Fibroblast of lung (primary cell): ENCODE data around the gene CCDC92B. TPM values are rescaled to one million over a fixed set of nuclear protein-coding genes. Genes with fewer than 3 reads are reported as not detected.
"Not testable (repeated sequence)": the region's sequence is repeated elsewhere in the genome, so short reads cannot be mapped to it uniquely, and the experiment has no call there.

Source experiments
- DNase-seq, 2 donors: peaks; one replicate each; pipeline versions ENCODE4 v3.0.0 to v3.0.0-alpha.2; 2010; ENCODE audit warnings: low read depth in 2 of 2
- H2AFZ ChIP-seq: 2 replicates; pipeline ENCODE4 v1.5.1; 2012; ENCODE audit warnings: low read length, control low read depth, inconsistent platforms
- H3K27ac ChIP-seq: 2 replicates; pipeline ENCODE4 v1.5.1; 2011; ENCODE audit warnings: low read length, control low read depth; ENCODE audit not compliant: insufficient read depth
- H3K27me3 ChIP-seq: 2 replicates; pipeline ENCODE4 v1.5.1; 2011; ENCODE audit warnings: mild to moderate bottlenecking, low read length; ENCODE audit not compliant: control insufficient read depth, insufficient read depth
- H3K36me3 ChIP-seq: 2 replicates; pipeline ENCODE4 v1.5.1; 2011; ENCODE audit warnings: low read length; ENCODE audit not compliant: control insufficient read depth, insufficient read depth
- H3K4me1 ChIP-seq: 2 replicates; pipeline ENCODE4 v1.5.1; 2011; ENCODE audit warnings: low read length; ENCODE audit not compliant: control insufficient read depth, insufficient read depth; ENCODE audit errors: extremely low read depth
- H3K4me2 ChIP-seq: 2 replicates; pipeline ENCODE4 v1.5.1; 2011; ENCODE audit warnings: low read length, control low read depth; ENCODE audit not compliant: insufficient read depth; ENCODE audit errors: extremely low read depth
- H3K4me3 ChIP-seq, 4 experiments: fragments of 200-600 bp in 1 of 4; sonication (generic) in 1 of 4; replicated peaks in 1 of 4; 2 replicates each; pipeline ENCODE4 v1.5.1; 2011 to 2016; ENCODE audit warnings: low read length in 4 of 4, low read depth in 3 of 4, mild to moderate bottlenecking in 3 of 4, control low read depth in 2 of 4, inconsistent platforms in 1 of 4, mixed read lengths in 1 of 4; ENCODE audit not compliant: insufficient read depth in 1 of 4; ENCODE audit errors: control extremely low read depth in 1 of 4
- H3K79me2 ChIP-seq: 2 replicates; pipeline ENCODE4 v1.5.1; 2012; ENCODE audit warnings: mild to moderate bottlenecking, low read length, inconsistent platforms; ENCODE audit not compliant: control insufficient read depth, insufficient read depth
- H3K9ac ChIP-seq: 2 replicates; pipeline ENCODE4 v1.5.1; 2011; ENCODE audit warnings: mild to moderate bottlenecking, low read length, control low read depth; ENCODE audit not compliant: insufficient read depth
- H3K9me3 ChIP-seq: 2 replicates; pipeline ENCODE4 v1.5.1; 2012; ENCODE audit warnings: low read depth, low read length; ENCODE audit not compliant: control insufficient read depth, insufficient read depth
- H4K20me1 ChIP-seq: 2 replicates; pipeline ENCODE4 v1.5.1; 2011; ENCODE audit warnings: low read length; ENCODE audit not compliant: control insufficient read depth, insufficient read depth; ENCODE audit errors: extremely low read depth
- CTCF ChIP-seq, 2 donors: IDR thresholded peaks in 1 of 2; conservative IDR thresholded peaks in 1 of 2; 1 replicate in 1 of 2; 2 replicates in 1 of 2; pipeline ENCODE4 v1.5.1; 2011 to 2012; ENCODE audit warnings: low read length in 2 of 2, control low read depth in 1 of 2, inconsistent platforms in 1 of 2, low read depth in 1 of 2, mild to moderate bottlenecking in 1 of 2
- EZH2 ChIP-seq: IDR thresholded peaks from 2 replicates; pipeline ENCODE4 v1.5.1; 2012; ENCODE audit warnings: low read length, control low read depth, mild to moderate bottlenecking; ENCODE audit errors: missing control alignments
- polyA plus RNA-seq, 2 donors: library from polyadenylated mRNA; depleted of rRNA in 1 of 2; stranded (reverse) in 1 of 2; unstranded in 1 of 2; fragments of >200 nt; gene quantifications; 2 replicates each; pipeline ENCODE4 v1.2.1, GENCODE V29; 2011 to 2012; ENCODE audit warnings: missing spikeins in 1 of 2
- total RNA-seq: library from RNA; depleted of rRNA; stranded (reverse); fragments of >200 nt; gene quantifications from 2 replicates; pipeline ENCODE4 v1.2.1, GENCODE V29; 2014

CCDC92B gene
- total and polyA plus RNA-seq, 2 donors (not counting 1 experiment from before 2014, with no cell fraction given): not detected

GRCh38 chr17:2784864-2785263, 35.4 kb upstream of the CCDC92B start:
- Histone ChIP-seq H3K4me3 (no peak overlapping the region), H3K79me2 (no peaks in the 10 kb centered on the region), H2AFZ (no peak overlapping the region), H3K27me3 (no peaks in the 10 kb centered on the region), H4K20me1 (no peaks in the 10 kb centered on the region), H3K4me1 (no peaks in the 10 kb centered on the region), H3K9me3 (no peaks in the 10 kb centered on the region), H3K9ac (no peak overlapping the region), H3K36me3 (no peaks in the 10 kb centered on the region), H3K4me2 (no peak overlapping the region), H3K27ac (no peak overlapping the region)
- no peak for DNase-seq
- TF ChIP-seq CTCF (conservative IDR thresholded peaks at IDR 0.05 in 1 of 2, IDR thresholded peaks at IDR 0.05 in 1 of 2; ENCODE audit: low read depth in 1 of 2, low read length in 2 of 2) (no peak), EZH2 (no peak)

GRCh38 chr17:2783310-2784030, 34.0 kb upstream of the CCDC92B start:
- H3K4me3 ChIP-seq: no peak overlapping the region
- no peak overlapping the region for H2AFZ ChIP-seq
- H3K9ac ChIP-seq: no peak overlapping the region
- no peaks in the 10 kb centered on the region for H3K27me3 ChIP-seq
- H3K4me1 ChIP-seq: no peaks in the 10 kb centered on the region
- no peaks in the 10 kb centered on the region for H3K79me2 ChIP-seq
- no peak for DNase-seq
- H3K27ac ChIP-seq: no peak overlapping the region
- H3K9me3 ChIP-seq: no peaks in the 10 kb centered on the region
- H3K36me3 ChIP-seq: no peaks in the 10 kb centered on the region
- no peak for TF ChIP-seq EZH2
- TF ChIP-seq CTCF (conservative IDR thresholded peaks at IDR 0.05 in 1 of 2, IDR thresholded peaks at IDR 0.05 in 1 of 2; ENCODE audit: low read depth in 1 of 2, low read length in 2 of 2): no peak
- no peak overlapping the region for H3K4me2 ChIP-seq
- H4K20me1 ChIP-seq: no peaks in the 10 kb centered on the region

- Histone ChIP-seq H2AFZ (no peak overlapping the region), H3K27ac (no peak overlapping the region), H3K9ac (no peak overlapping the region), H3K9me3 (no peaks in the 10 kb centered on the region), H3K36me3 (no peaks in the 10 kb centered on the region), H3K4me1 (no peaks in the 10 kb centered on the region), H3K79me2 (no peaks in the 10 kb centered on the region), H3K27me3 (peaks cover 6% of the 10 kb centered on the region), H4K20me1 (no peaks in the 10 kb centered on the region), H3K4me3 (no peak overlapping the region), H3K4me2 (no peak overlapping the region)
- TF ChIP-seq EZH2: no peak
- TF ChIP-seq CTCF (conservative IDR thresholded peaks at IDR 0.05 in 1 of 2, IDR thresholded peaks at IDR 0.05 in 1 of 2; ENCODE audit: low read depth in 1 of 2, low read length in 2 of 2): no peak
- DNase-seq: peak in 1 of 2 donors; percentile 59
These were observed 32.6 kb upstream of the CCDC92B start for GRCh38 chr17:2782055-2782454.

- not testable (repeated sequence) for H3K9ac ChIP-seq, H3K4me2 ChIP-seq, H3K4me1 ChIP-seq, H3K4me3 ChIP-seq, H3K36me3 ChIP-seq, H4K20me1 ChIP-seq, H3K27ac ChIP-seq, H3K27me3 ChIP-seq, DNase-seq, H3K79me2 ChIP-seq, H3K9me3 ChIP-seq, H2AFZ ChIP-seq
These were observed 32.1 kb upstream of the CCDC92B start for GRCh38 chr17:2781598-2781997.
